HCT116 (cell line): ENCODE measurements around the gene DCAF17. TPM values are rescaled to one million over a fixed set of nuclear protein-coding genes. Genes with fewer than 3 reads are reported as not detected.

Experiments
- ATAC-seq: fragments of 200-7000 bp; cut with Tn5 transposase; 2 replicates; pipeline ENCODE4 v1.9.1; 2020; ENCODE audit warnings: mild to moderate bottlenecking, moderate library complexity
- BruUV-seq: library from RNA; stranded (reverse); fragments of 400-500 nt; replicated peaks from 2 replicates; lab custom pipeline; 2021; lab: Mats Ljungman, UMichigan
- CTCF ChIA-PET: fragments of 300-600 bp; sonication (Branson Sonifier 250); formaldehyde crosslinking; loops from one replicate; lab custom pipeline; 2021; ENCODE audit warnings: antibody characterized with exemption; lab: Charles Lee
- POLR2A ChIA-PET: fragments of 300-600, 350-600 bp; sonication (Branson Sonifier 250); formaldehyde crosslinking; loops from one replicate; lab custom pipeline; 2021; ENCODE audit warnings: antibody characterized with exemption; lab: Charles Lee
- RAD21 ChIA-PET, 2 experiments: fragments of 300-600 bp; sonication (Branson Sonifier 250); formaldehyde crosslinking; loops; one replicate each; lab custom pipeline; 2023; ENCODE audit warnings: low total read pairs in 2 of 2; ENCODE audit not compliant: uncharacterized antibody in 2 of 2, unreplicated experiment in 2 of 2, low non-redundant PET in 1 of 2; lab: Charles Lee
- DNase-seq: peaks from one replicate; pipeline ENCODE4 v3.0.0-alpha.2; 2010; ENCODE audit warnings: low read depth, low spot score
- H2AFZ ChIP-seq: fragments of 200-600 bp; shearing (Covaris generic), sonication (generic); 2 replicates; pipeline ENCODE4 v1.6.1; 2017; ENCODE audit warnings: low read depth, mixed run types, mixed read lengths, antibody characterized with exemption, low read length; ENCODE audit not compliant: poor library complexity, severe bottlenecking
- H3K27ac ChIP-seq: 2 replicates; pipeline ENCODE4 v1.5.1; 2012; ENCODE audit warnings: low read depth, low read length
- H3K27me3 ChIP-seq: fragments of 200-600 bp; sonication (generic); 2 replicates; pipeline ENCODE4 v1.6.1; 2016; ENCODE audit warnings: mixed run types, low read length, mixed read lengths; ENCODE audit not compliant: insufficient read depth
- H3K36me3 ChIP-seq, 2 experiments: fragments of 200-500 bp in 1 of 2; fragments of 200-600 bp in 1 of 2; sonication (Bioruptor generic) in 1 of 2; sonication (generic) in 1 of 2; 2 replicates each; pipeline versions ENCODE4 v1.5.1 to v1.6.1; 2014 to 2016; ENCODE audit warnings: low read length in 2 of 2, inconsistent platforms in 1 of 2, mixed read lengths in 1 of 2, mixed run types in 1 of 2; ENCODE audit not compliant: insufficient read depth in 2 of 2, control insufficient read depth in 1 of 2
- H3K4me1 ChIP-seq, 2 experiments: fragments of 200-600 bp in 1 of 2; sonication (generic) in 1 of 2; 2 replicates each; pipeline versions ENCODE4 v1.5.1 to v1.6.1; 2012 to 2017; ENCODE audit warnings: low read length in 2 of 2, inconsistent platforms in 1 of 2, mild to moderate bottlenecking in 1 of 2, mixed read lengths in 1 of 2, mixed run types in 1 of 2, moderate library complexity in 1 of 2; ENCODE audit not compliant: insufficient read depth in 2 of 2, control insufficient read depth in 1 of 2
- H3K4me2 ChIP-seq: fragments of 200-600 bp; sonication (generic); 2 replicates; pipeline ENCODE4 v1.6.1; 2017; ENCODE audit warnings: mixed run types, low read length, mixed read lengths
- H3K4me3 ChIP-seq, 2 experiments: fragments of 200-600 bp in 1 of 2; sonication (generic) in 1 of 2; replicated peaks in 1 of 2; 2 replicates each; pipeline ENCODE4 v1.5.1; 2011 to 2016; ENCODE audit warnings: low read length in 2 of 2, control low read depth in 1 of 2, low read depth in 1 of 2, mild to moderate bottlenecking in 1 of 2, mixed read lengths in 1 of 2, mixed run types in 1 of 2
- H3K79me2 ChIP-seq: fragments of 200-600 bp; sonication (generic); 2 replicates; pipeline ENCODE4 v1.6.1; 2017; ENCODE audit warnings: mild to moderate bottlenecking, mixed run types, low read length, moderate library complexity, mixed read lengths; ENCODE audit not compliant: insufficient read depth
- H3K9ac ChIP-seq: fragments of 200-600 bp; sonication (generic); 2 replicates; pipeline ENCODE4 v1.6.1; 2016; ENCODE audit warnings: low read length, mixed read lengths
- H3K9me2 ChIP-seq: fragments of 200-600 bp; sonication (generic), shearing (Covaris generic); 2 replicates; pipeline ENCODE4 v1.6.1; 2017; ENCODE audit warnings: mixed run types, mild to moderate bottlenecking, moderate library complexity; ENCODE audit not compliant: insufficient read depth
- H3K9me3 ChIP-seq, 2 experiments: fragments of 200-500 bp in 1 of 2; fragments of 200-600 bp in 1 of 2; sonication (Bioruptor generic) in 1 of 2; sonication (generic) in 1 of 2; 2 replicates each; pipeline ENCODE4 v1.6.1; 2014 to 2017; ENCODE audit warnings: low read length in 2 of 2, mixed read lengths in 2 of 2, inconsistent platforms in 1 of 2, low read depth in 1 of 2, mild to moderate bottlenecking in 1 of 2, mixed run types in 1 of 2, moderate library complexity in 1 of 2; ENCODE audit not compliant: control insufficient read depth in 1 of 2, insufficient read depth in 1 of 2
- H4K20me1 ChIP-seq: fragments of 200-600 bp; sonication (generic), shearing (Covaris generic); 2 replicates; pipeline ENCODE4 v1.6.1; 2017; ENCODE audit warnings: mixed run types, mild to moderate bottlenecking, moderate library complexity; ENCODE audit not compliant: insufficient read depth
- CEBPB ChIP-seq: IDR thresholded peaks from 2 replicates; pipeline ENCODE4 v1.6.1; 2012; ENCODE audit warnings: low read depth
- EGR1 ChIP-seq: IDR thresholded peaks from 2 replicates; pipeline ENCODE4 v1.6.1; 2012; ENCODE audit warnings: low read depth
- EZH2phosphoT487 ChIP-seq: fragments of 200-600 bp; IDR thresholded peaks from 2 replicates; pipeline ENCODE4 v1.6.1; 2018; ENCODE audit warnings: antibody characterized with exemption, borderline replicate concordance
- JUND ChIP-seq: IDR thresholded peaks from 2 replicates; pipeline ENCODE4 v1.6.1; 2012
- SIN3A ChIP-seq: IDR thresholded peaks from 2 replicates; pipeline ENCODE4 v1.6.1; 2012; ENCODE audit warnings: low read depth
- TCF7L2 ChIP-seq: IDR thresholded peaks from 2 replicates; pipeline ENCODE4 v1.7.0; 2011; ENCODE audit warnings: borderline replicate concordance, inconsistent platforms; ENCODE audit not compliant: insufficient read depth, insufficient read length; ENCODE audit errors: extremely low read depth
- YY1 ChIP-seq: IDR thresholded peaks from 2 replicates; pipeline ENCODE4 v1.6.1; 2011; ENCODE audit warnings: low read length, low read depth, moderate library complexity, mild to moderate bottlenecking; ENCODE audit not compliant: insufficient replicate concordance; ENCODE audit errors: extremely low read depth
- ZFX ChIP-seq: fragments of 450-650 bp; IDR thresholded peaks from 2 replicates; pipeline ENCODE4 v1.6.1; 2017
- ZNF274 ChIP-seq: fragments of 200-500 bp; sonication (Bioruptor generic); IDR thresholded peaks from 2 replicates; pipeline ENCODE4 v1.6.1; 2014; ENCODE audit warnings: mild to moderate bottlenecking, low read depth, low read length, inconsistent platforms
- intact Hi-C: fragments of 100-400 bp; cut with micrococcal nuclease; formaldehyde crosslinking; loops from 2 replicates; pipeline ENCODE4 v1.10.0; 2022
- total RNA-seq: library from RNA; stranded (reverse); gene quantifications from one replicate; pipeline ENCODE4 v1.2.1, GENCODE V29; 2021; ENCODE audit not compliant: unreplicated experiment
- TF ChIP-seq, protein P1 (sequence below), 3 experiments: fragments of 200-600 bp in 1 of 3; sonication (generic) in 1 of 3; IDR thresholded peaks in 2 of 3; conservative IDR thresholded peaks in 1 of 3; 2 replicates each; pipeline ENCODE4 v1.5.1; 2012 to 2017; ENCODE audit warnings: low read depth in 2 of 3, low read length in 2 of 3, antibody characterized with exemption in 1 of 3, borderline replicate concordance in 1 of 3, control low read depth in 1 of 3, mild to moderate bottlenecking in 1 of 3, mixed read lengths in 1 of 3, mixed run types in 1 of 3, moderate library complexity in 1 of 3; ENCODE audit not compliant: insufficient read depth in 1 of 3
- TF ChIP-seq, protein P2 (sequence below): IDR thresholded peaks from 2 replicates; pipeline ENCODE4 v1.6.1; 2011; ENCODE audit warnings: mild to moderate bottlenecking, low read length, moderate library complexity; ENCODE audit not compliant: insufficient replicate concordance; ENCODE audit errors: extremely low read depth
- TF ChIP-seq, protein P3 (sequence below): IDR thresholded peaks from 2 replicates; pipeline ENCODE4 v1.6.1; 2012
- TF ChIP-seq, protein P4 (sequence below): IDR thresholded peaks from 2 replicates; pipeline ENCODE4 v1.6.1; 2012

DCAF17 gene
- total RNA-seq, 1 experiment from 2014 or later: 17.7 TPM

DNA sequence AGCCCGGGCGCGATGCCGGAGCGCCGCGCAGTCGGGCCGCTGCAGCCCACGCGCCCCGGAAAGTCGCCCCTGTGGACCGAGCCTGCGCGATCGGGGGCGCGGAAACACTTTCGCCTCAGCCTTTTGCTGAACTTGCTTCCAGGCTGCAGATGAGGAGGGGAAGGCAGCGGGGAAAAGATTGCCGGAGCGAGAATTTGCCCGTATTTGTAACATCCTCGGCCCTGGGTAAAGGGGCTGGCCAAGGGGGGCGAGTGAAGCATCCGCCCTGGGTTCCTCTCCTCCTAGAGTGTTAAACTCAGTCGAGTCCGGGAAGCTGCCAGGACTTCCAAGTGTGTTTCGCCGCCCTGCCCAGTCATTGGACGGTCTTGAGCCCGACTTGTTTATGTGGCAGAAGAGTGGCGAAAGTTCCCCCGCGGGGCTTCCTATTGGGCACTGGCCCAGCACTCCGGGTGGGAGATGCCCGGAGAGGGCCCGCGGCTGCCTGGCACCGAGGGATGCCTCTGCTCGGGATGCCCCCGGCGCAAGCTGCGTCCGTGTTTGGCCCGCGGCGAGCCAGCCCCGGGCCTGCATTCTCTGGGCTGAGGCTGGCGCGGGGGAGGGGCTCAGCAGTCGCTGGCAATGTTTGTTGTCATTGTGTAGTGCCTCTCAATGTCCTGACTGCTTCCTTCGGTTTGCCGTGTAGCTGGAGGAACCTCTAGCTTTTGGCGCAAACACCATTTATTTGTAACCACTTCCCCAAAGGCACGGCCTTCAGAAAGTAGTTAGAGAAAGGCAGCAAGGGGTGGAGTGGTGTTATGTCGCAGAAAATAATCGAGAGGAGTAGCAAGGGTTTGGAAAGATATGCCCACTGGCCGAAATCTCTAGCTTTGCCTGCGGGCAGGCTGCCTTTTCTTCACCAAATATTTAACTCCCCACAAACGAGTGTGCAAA, 89.3 kb downstream of the DCAF17 start:
- peak; percentile 73 for ATAC-seq
- CTCF ChIA-PET: no interaction called here
- Histone ChIP-seq H3K27me3 (no peaks in the 10 kb centered on the region), H4K20me1 (no peaks in the 10 kb centered on the region)
- TF ChIP-seq, protein P1, sequence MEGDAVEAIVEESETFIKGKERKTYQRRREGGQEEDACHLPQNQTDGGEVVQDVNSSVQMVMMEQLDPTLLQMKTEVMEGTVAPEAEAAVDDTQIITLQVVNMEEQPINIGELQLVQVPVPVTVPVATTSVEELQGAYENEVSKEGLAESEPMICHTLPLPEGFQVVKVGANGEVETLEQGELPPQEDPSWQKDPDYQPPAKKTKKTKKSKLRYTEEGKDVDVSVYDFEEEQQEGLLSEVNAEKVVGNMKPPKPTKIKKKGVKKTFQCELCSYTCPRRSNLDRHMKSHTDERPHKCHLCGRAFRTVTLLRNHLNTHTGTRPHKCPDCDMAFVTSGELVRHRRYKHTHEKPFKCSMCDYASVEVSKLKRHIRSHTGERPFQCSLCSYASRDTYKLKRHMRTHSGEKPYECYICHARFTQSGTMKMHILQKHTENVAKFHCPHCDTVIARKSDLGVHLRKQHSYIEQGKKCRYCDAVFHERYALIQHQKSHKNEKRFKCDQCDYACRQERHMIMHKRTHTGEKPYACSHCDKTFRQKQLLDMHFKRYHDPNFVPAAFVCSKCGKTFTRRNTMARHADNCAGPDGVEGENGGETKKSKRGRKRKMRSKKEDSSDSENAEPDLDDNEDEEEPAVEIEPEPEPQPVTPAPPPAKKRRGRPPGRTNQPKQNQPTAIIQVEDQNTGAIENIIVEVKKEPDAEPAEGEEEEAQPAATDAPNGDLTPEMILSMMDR (IDR thresholded peaks at IDR 0.05 in 2 of 3, conservative IDR thresholded peaks at IDR 0.05 in 1 of 3; ENCODE audit: borderline replicate concordance in 1 of 3, insufficient read depth in 1 of 3, low read depth in 2 of 3, low read length in 2 of 3): no peak
- TF ChIP-seq EZH2phosphoT487 (no peak), SIN3A (no peak), EGR1 (0 out of 2 replicates have a peak, but pooled peaks have one; percentile 11), ZNF274 (no peak), ZFX (no peak), TCF7L2 (no peak), CEBPB (no peak), YY1 (no peak), JUND (no peak)
- TF ChIP-seq, protein P2, sequence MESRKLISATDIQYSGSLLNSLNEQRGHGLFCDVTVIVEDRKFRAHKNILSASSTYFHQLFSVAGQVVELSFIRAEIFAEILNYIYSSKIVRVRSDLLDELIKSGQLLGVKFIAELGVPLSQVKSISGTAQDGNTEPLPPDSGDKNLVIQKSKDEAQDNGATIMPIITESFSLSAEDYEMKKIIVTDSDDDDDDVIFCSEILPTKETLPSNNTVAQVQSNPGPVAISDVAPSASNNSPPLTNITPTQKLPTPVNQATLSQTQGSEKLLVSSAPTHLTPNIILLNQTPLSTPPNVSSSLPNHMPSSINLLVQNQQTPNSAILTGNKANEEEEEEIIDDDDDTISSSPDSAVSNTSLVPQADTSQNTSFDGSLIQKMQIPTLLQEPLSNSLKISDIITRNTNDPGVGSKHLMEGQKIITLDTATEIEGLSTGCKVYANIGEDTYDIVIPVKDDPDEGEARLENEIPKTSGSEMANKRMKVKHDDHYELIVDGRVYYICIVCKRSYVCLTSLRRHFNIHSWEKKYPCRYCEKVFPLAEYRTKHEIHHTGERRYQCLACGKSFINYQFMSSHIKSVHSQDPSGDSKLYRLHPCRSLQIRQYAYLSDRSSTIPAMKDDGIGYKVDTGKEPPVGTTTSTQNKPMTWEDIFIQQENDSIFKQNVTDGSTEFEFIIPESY: no peak
- TF ChIP-seq, protein P3, sequence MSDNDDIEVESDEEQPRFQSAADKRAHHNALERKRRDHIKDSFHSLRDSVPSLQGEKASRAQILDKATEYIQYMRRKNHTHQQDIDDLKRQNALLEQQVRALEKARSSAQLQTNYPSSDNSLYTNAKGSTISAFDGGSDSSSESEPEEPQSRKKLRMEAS: peak; percentile 24; the same call in 1 of the 2 replicates
- TF ChIP-seq, protein P4, sequence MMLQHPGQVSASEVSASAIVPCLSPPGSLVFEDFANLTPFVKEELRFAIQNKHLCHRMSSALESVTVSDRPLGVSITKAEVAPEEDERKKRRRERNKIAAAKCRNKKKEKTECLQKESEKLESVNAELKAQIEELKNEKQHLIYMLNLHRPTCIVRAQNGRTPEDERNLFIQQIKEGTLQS: no peak
- TF ChIP-seq, all 23 proteins: peak for 2
- Histone ChIP-seq H3K4me3 (peak overlapping the region; percentile 64 to 90), H3K27ac (peak overlapping the region; percentile 57), H3K79me2 (no peaks in the 10 kb centered on the region), H3K4me2 (peak overlapping the region; percentile 100), H2AFZ (peak overlapping the region; percentile 98), H3K4me1 (peaks cover 14 to 23% of the 10 kb centered on the region in 2 experiments), H3K9me3 (no peaks in the 10 kb centered on the region), H3K36me3 (no peaks in the 10 kb centered on the region), H3K9me2 (no peaks in the 10 kb centered on the region), H3K9ac (peak overlapping the region; percentile 75)
- intact Hi-C loops: no loop called here
- BruUV-seq: no TSS peak
- RAD21 ChIA-PET: no interaction called here
- POLR2A ChIA-PET: no interaction called here
- peak; percentile 38 for DNase-seq
